GM12878 (cell line): ENCODE data around the gene CGREF1. TPM values are rescaled to one million over a fixed set of nuclear protein-coding genes. Genes with fewer than 3 reads are reported as not detected.
"Not testable (repeated sequence)": the region's sequence is repeated elsewhere in the genome, so short reads cannot be mapped to it uniquely, and the experiment has no call there.

Experiments
- ATAC-seq: fragments of 200-7000 bp; cut with Tn5 transposase; 3 replicates; pipeline ENCODE4 v1.9.1; 2020; ENCODE audit warnings: mild to moderate bottlenecking, moderate library complexity
- BruUV-seq: library from RNA; stranded (reverse); fragments of 400-500 nt; replicated peaks from 2 replicates; lab custom pipeline; 2021; lab: Mats Ljungman, UMichigan
- CTCF ChIA-PET: fragments of 300-600 bp; sonication (Branson Sonifier 250); formaldehyde crosslinking; extraction: SDS; loops from one replicate; lab custom pipeline; 2021; ENCODE audit warnings: inconsistent platforms; lab: Yijun Ruan, JAX
- POLR2A ChIA-PET: fragments of 350-600 bp; formaldehyde crosslinking; extraction: SDS; loops from one replicate; lab custom pipeline; 2021; ENCODE audit warnings: inconsistent platforms; lab: Charles Lee
- RAD21 ChIA-PET: fragments of 300-600 bp; sonication (Branson Sonifier 250); formaldehyde crosslinking; loops from one replicate; lab custom pipeline; 2023; ENCODE audit warnings: antibody characterized with exemption; ENCODE audit not compliant: unreplicated experiment; lab: Charles Lee
- SMC1A ChIA-PET: fragments of 300-600 bp; sonication (Branson Sonifier 250); formaldehyde crosslinking; loops from one replicate; lab custom pipeline; 2023; ENCODE audit not compliant: unreplicated experiment, uncharacterized antibody; lab: Charles Lee
- DNase-seq: peaks from one replicate; pipeline ENCODE4 v3.0.0-alpha.2; 2011; ENCODE audit warnings: low read depth, low spot score
- FAIRE-seq: peaks from 3 replicates; lab custom pipeline; 2011; peaks lifted over from hg19 to GRCh38; lab: Jason Lieb, UNC
- H2AFZ ChIP-seq: 2 replicates; pipeline ENCODE4 v1.6.0; 2011; ENCODE audit warnings: low read depth, low read length, control low read depth; ENCODE audit not compliant: control insufficient read depth
- H3K27ac ChIP-seq: 2 replicates; pipeline ENCODE4 v1.5.1; 2011; ENCODE audit warnings: control low read depth; ENCODE audit not compliant: control insufficient read depth, insufficient read depth
- H3K27me3 ChIP-seq, 2 experiments: replicated peaks in 1 of 2; 2 replicates each; pipeline versions ENCODE4 v1.6.0 to v1.6.1; 2011; ENCODE audit warnings: low read length in 1 of 2; ENCODE audit not compliant: control insufficient read depth in 2 of 2, insufficient read depth in 2 of 2
- H3K36me3 ChIP-seq, 2 experiments: 2 replicates each; pipeline ENCODE4 v1.5.1; 2011; ENCODE audit warnings: low read length in 1 of 2; ENCODE audit not compliant: control insufficient read depth in 2 of 2, insufficient read depth in 2 of 2
- H3K4me1 ChIP-seq: 2 replicates; pipeline ENCODE4 v1.6.1; 2011; ENCODE audit warnings: mild to moderate bottlenecking, low read length, moderate library complexity, mixed read lengths; ENCODE audit not compliant: control insufficient read depth, insufficient read depth
- H3K4me2 ChIP-seq: 2 replicates; pipeline ENCODE4 v1.6.0; 2011; ENCODE audit warnings: control low read depth; ENCODE audit not compliant: control insufficient read depth, insufficient read depth
- H3K4me3 ChIP-seq: fragments of 200-600 bp; sonication (generic); 2 replicates; pipeline ENCODE4 v1.5.1; 2016
- H3K79me2 ChIP-seq: 2 replicates; pipeline ENCODE4 v1.6.0; 2011; ENCODE audit warnings: low read length; ENCODE audit not compliant: control insufficient read depth, insufficient read depth
- H3K9ac ChIP-seq: 2 replicates; pipeline ENCODE4 v1.8.0; 2011; ENCODE audit warnings: low read length, control low read depth, mixed read lengths; ENCODE audit not compliant: control insufficient read depth, insufficient read depth
- H3K9me3 ChIP-seq: replicated peaks from 3 replicates; pipeline ENCODE4 v1.5.1; 2011; ENCODE audit warnings: mild to moderate bottlenecking, low read length; ENCODE audit not compliant: control insufficient read depth, insufficient read depth
- H4K20me1 ChIP-seq: 2 replicates; pipeline ENCODE4 v1.6.0; 2011; ENCODE audit not compliant: control insufficient read depth, insufficient read depth
- HDGF ChIP-seq: fragments of 450-650 bp; IDR thresholded peaks from 2 replicates; pipeline ENCODE4 v1.6.1; 2016; ENCODE audit warnings: antibody characterized with exemption
- WGBS: methylation state at CpG from one replicate; pipeline ENCODE4 v1.1.6; 2016; ENCODE audit warnings: low lambda C conversion rate; ENCODE audit not compliant: insufficient replicate concordance, insufficient coverage; ENCODE audit errors: missing lambda C conversion rate; 5-methylcytosine and 5-hydroxymethylcytosine counted together
- in situ Hi-C: fragments of 300-500 bp; cut with MboI; formaldehyde crosslinking; loops from 9 replicates; pipeline ENCODE4 v1.14.3; 2018; ENCODE audit warnings: mixed read lengths
- intact Hi-C: fragments of 100-400 bp; cut with micrococcal nuclease; formaldehyde crosslinking; loops from one replicate; pipeline ENCODE4 v1.14.2; 2022; ENCODE audit not compliant: unreplicated experiment
- polyA plus RNA-seq, 11 experiments: library from polyadenylated mRNA; depleted of rRNA in 4 of 11; unstranded in 6 of 11; stranded (reverse) in 5 of 11; fragments of >200 nt; fragmentation: Nextera tagmentation in 4 of 11; fragmentation: Illumina TruSeq in 1 of 11; extraction: Ambion mirVana in 4 of 11; extraction: Trizol in 1 of 11; gene quantifications; 1 replicate in 1 of 11; 2 replicates in 10 of 11; pipeline versions ENCODE4 v1.2.1 to v1.2.3, GENCODE V29; 2011 to 2016; ENCODE audit warnings: inconsistent platforms in 2 of 11, missing spikeins in 2 of 11, low read depth in 1 of 11
- total RNA-seq, 4 experiments: library from RNA; depleted of rRNA in 3 of 4; stranded (reverse); fragments of >200 nt in 3 of 4; fragmentation: Illumina TruSeq in 1 of 4; extraction: Trizol in 1 of 4; gene quantifications; 2 replicates each; pipeline versions ENCODE4 v1.2.1 to v1.2.3, GENCODE V29; 2013 to 2021

The CGREF1 gene
- total and polyA plus RNA-seq, 10 of the 15 experiments (the other 5 are each of a cell fraction or from before 2014, with no cell fraction given) = 0.06 to 0.21 TPM; not detected in 8

GRCh38 chr2:27115519-27115918 is 3.4 kb downstream of the CGREF1 start:
- SMC1A ChIA-PET = interaction anchor here (1.0 kb wide), 1 partner anchor 69 kb away, joined by 3 read pairs; no protein-coding TSS in a partner anchor
- CTCF ChIA-PET = interaction anchor here (1.7 kb wide), 1 partner anchor 18 kb away, joined by 4 read pairs; no protein-coding TSS in a partner anchor

GRCh38 chr2:27111392-27112078 is 7.4 kb downstream of the CGREF1 start:
- H3K79me2 ChIP-seq, H3K9ac ChIP-seq, intact Hi-C loops, H2AFZ ChIP-seq, BruUV-seq, H3K4me2 ChIP-seq, H3K27me3 ChIP-seq, ATAC-seq, DNase-seq, H4K20me1 ChIP-seq, FAIRE-seq, in situ Hi-C loops, H3K27ac ChIP-seq, H3K4me3 ChIP-seq, H3K4me1 ChIP-seq, H3K36me3 ChIP-seq, H3K9me3 ChIP-seq, POLR2A ChIA-PET: not testable (repeated sequence)
- RAD21 ChIA-PET = interaction anchor here (0.6 to 1.2 kb wide), 3 partner anchors 12 to 1095 kb away, joined by 4 read pairs; no protein-coding TSS in a partner anchor
- CTCF ChIA-PET = interaction anchor here (0.8 to 3.5 kb wide), 3 partner anchors 58 to 169 kb away, joined by 3 to 14 read pairs (median 4); no protein-coding TSS in a partner anchor
- SMC1A ChIA-PET = interaction anchor here (0.7 to 0.9 kb wide), 2 partner anchors 12 to 169 kb away, joined by 3 read pairs; no protein-coding TSS in a partner anchor
- WGBS = 72% methylated on average over 45 of the region's 49 CpGs

More at GRCh38 chr2:27115519-27115918, 3.4 kb downstream of the CGREF1 start:
- DNase-seq (no peak), FAIRE-seq (no peak), ATAC-seq (no peak)
- POLR2A ChIA-PET = interaction anchor here (0.6 kb wide), 1 partner anchor 35 kb away, joined by 3 read pairs; no protein-coding TSS in a partner anchor
- Histone ChIP-seq H3K9me3 (no peaks in the 10 kb centered on the region), H3K27me3 (peaks cover 6 to 7% of the 10 kb centered on the region in 2 experiments), H3K9ac (no peak overlapping the region), H3K4me3 (no peak overlapping the region), H3K27ac (no peak overlapping the region), H3K79me2 (no peaks in the 10 kb centered on the region), H3K36me3 (no peaks in the 10 kb centered on the region), H4K20me1 (no peaks in the 10 kb centered on the region), H3K4me1 (no peaks in the 10 kb centered on the region; the same call in 1 of the 2 replicates), H2AFZ (no peak overlapping the region), H3K4me2 (no peak overlapping the region)
- no TSS peak for BruUV-seq
- TF ChIP-seq HDGF = no peak
- RAD21 ChIA-PET = no interaction called here
- WGBS = 2% methylated on average over 2 of the region's 2 CpGs
- intact Hi-C loops = no loop called here
- in situ Hi-C loops = no loop called here
